GM12865 (cell line): ENCODE measurements around the gene ATP8B2.
A peak's percentile ranks its signal among the peaks of the same experiment; 100 is the strongest.

Source experiments
- DNase-seq: peaks from one replicate; pipeline ENCODE4 v3.0.0; 2010; ENCODE audit warnings: low read depth
- H3K4me3 ChIP-seq: 2 replicates; pipeline ENCODE4 v1.5.1; 2011; ENCODE audit warnings: mild to moderate bottlenecking, low read depth, low read length, control low read depth
- CTCF ChIP-seq: IDR thresholded peaks from 2 replicates; pipeline ENCODE4 v1.5.1; 2011; ENCODE audit warnings: low read length, control low read depth, low read depth, inconsistent platforms; ENCODE audit not compliant: insufficient read depth; ENCODE audit errors: missing control alignments

The ATP8B2 gene

GRCh38 chr1:154326546-154327465 lies 1.5 kb downstream of the ATP8B2 start:
- DNase-seq = no peak
- peak overlapping the region; percentile 74 for H3K4me3 ChIP-seq
- no peak for TF ChIP-seq CTCF

- H3K4me3 ChIP-seq = peak overlapping the region; percentile 62
- peak; percentile 70 for DNase-seq
- no peak for TF ChIP-seq CTCF
Observed at GRCh38 chr1:154327466-154328317, 2.4 kb downstream of the ATP8B2 start.

GRCh38 chr1:154328318-154329151 lies 3.2 kb downstream of the ATP8B2 start:
- peak; percentile 80 for DNase-seq
- TF ChIP-seq CTCF = no peak
- H3K4me3 ChIP-seq = peak overlapping the region; percentile 62

- DNase-seq = no peak
- no peak overlapping the region; the same call in 1 of the 2 replicates for H3K4me3 ChIP-seq
Observed at GRCh38 chr1:154329152-154329521, 3.8 kb downstream of the ATP8B2 start.

GRCh38 chr1:154329551-154330131 lies 4.3 kb downstream of the ATP8B2 start:
- no peak overlapping the region for H3K4me3 ChIP-seq
- no peak for TF ChIP-seq CTCF

More at GRCh38 chr1:154329152-154329521, 3.8 kb downstream of the ATP8B2 start:
- TF ChIP-seq CTCF = no peak

GRCh38 chr1:154330669-154331068 lies 5.3 kb downstream of the ATP8B2 start:
- no peak for TF ChIP-seq CTCF
- DNase-seq = no peak
- no peak overlapping the region for H3K4me3 ChIP-seq

More at GRCh38 chr1:154329551-154330131, 4.3 kb downstream of the ATP8B2 start:
- no peak for DNase-seq
